ENCODE results near the gene ARHGAP15.

GRCh38 chr2:143312441-143312840 lies 183.2 kb downstream of the ARHGAP15 start:
- TF ChIP-seq EZH2 (optimal IDR thresholded peaks at IDR 0.05; ENCODE audit: low read depth, low read length): no peak
- TF ChIP-seq CTCF (IDR thresholded peaks at IDR 0.05; ENCODE audit: low read length): no peak

Measured in MM.1S (cell line).